ENCODE data around the gene RNF133. TPM values are rescaled to one million over a fixed set of nuclear protein-coding genes. Genes with fewer than 3 reads are reported as not detected.

RNF133 gene
- total RNA-seq, 1 donor, result 0.54 TPM

GRCh38 chr7:122674502-122674901 is 24.4 kb downstream of the RNF133 start:
- peak overlapping the region; percentile 9 for H3K4me3 ChIP-seq (ENCODE audit: low read depth, low read length)
- peak; percentile 82 for DNase-seq (ENCODE audit: low read depth)
- TF ChIP-seq CTCF (IDR thresholded peaks at IDR 0.05; ENCODE audit: insufficient read depth, low read length), result no peak

- TF ChIP-seq CTCF (IDR thresholded peaks at IDR 0.05; ENCODE audit: insufficient read depth, low read length), result no peak
- no peak for DNase-seq (ENCODE audit: low read depth)
- H3K4me3 ChIP-seq (ENCODE audit: low read depth, low read length), result no peak overlapping the region
Measured at GRCh38 chr7:122673951-122674350, 25.0 kb downstream of the RNF133 start.

- DNase-seq (ENCODE audit: low read depth), result no peak
- no peak for TF ChIP-seq CTCF (IDR thresholded peaks at IDR 0.05; ENCODE audit: insufficient read depth, low read length)
- no peak overlapping the region for H3K4me3 ChIP-seq (ENCODE audit: low read depth, low read length)
Measured at GRCh38 chr7:122672536-122672935, 26.4 kb downstream of the RNF133 start.

GRCh38 chr7:122663733-122664132 is 35.2 kb downstream of the RNF133 start:
- H3K4me3 ChIP-seq (ENCODE audit: low read depth, low read length), result no peak overlapping the region
- no peak for DNase-seq (ENCODE audit: low read depth)
- TF ChIP-seq CTCF (IDR thresholded peaks at IDR 0.05; ENCODE audit: insufficient read depth, low read length), result no peak

DNA sequence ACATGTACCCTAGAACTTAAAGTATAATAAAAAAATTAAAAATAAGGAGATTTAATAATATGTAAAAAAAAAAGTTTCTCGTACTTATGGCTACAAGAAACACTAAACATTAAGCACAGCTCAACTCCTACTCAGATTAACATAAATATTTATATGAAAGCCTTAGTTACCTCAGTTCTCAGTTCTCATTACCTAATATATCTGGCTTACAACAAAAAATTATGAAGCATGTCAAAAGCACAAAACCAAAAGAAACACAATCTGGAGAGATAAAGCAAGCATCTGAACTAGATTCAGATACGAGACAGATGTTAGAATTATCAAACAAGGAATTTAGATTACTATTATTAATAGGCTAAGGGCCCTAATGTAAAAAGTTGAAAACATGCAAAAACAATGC is 40.1 kb downstream of the RNF133 start:
- no peak overlapping the region for H3K4me3 ChIP-seq (ENCODE audit: low read depth, low read length)
- no peak for TF ChIP-seq CTCF (IDR thresholded peaks at IDR 0.05; ENCODE audit: insufficient read depth, low read length)
- no peak for DNase-seq (ENCODE audit: low read depth)

GRCh38 chr7:122653685-122654084 is 45.2 kb downstream of the RNF133 start:
- DNase-seq (ENCODE audit: low read depth), result no peak
- no peak for TF ChIP-seq CTCF (IDR thresholded peaks at IDR 0.05; ENCODE audit: insufficient read depth, low read length)
- no peak overlapping the region for H3K4me3 ChIP-seq (ENCODE audit: low read depth, low read length)

- DNase-seq (ENCODE audit: low read depth), result no peak
- no peak overlapping the region for H3K4me3 ChIP-seq (ENCODE audit: low read depth, low read length)
- no peak for TF ChIP-seq CTCF (IDR thresholded peaks at IDR 0.05; ENCODE audit: insufficient read depth, low read length)
Measured at GRCh38 chr7:122652876-122653275, 46.0 kb downstream of the RNF133 start.

Measured in fibroblast of the aortic adventitia (primary cell).